ENCODE results near the gene MOAP1.

- no peak for TF ChIP-seq POLR2A (IDR thresholded peaks at IDR 0.05)
- no peak for TF ChIP-seq CTCF (IDR thresholded peaks at IDR 0.05)
Observed at GRCh38 chr14:93186956-93187355, 2.3 kb upstream of the MOAP1 start.
